ENCODE measurements around the gene USP20. TPM values are rescaled to one million over a fixed set of nuclear protein-coding genes. Genes with fewer than 3 reads are reported as not detected.

USP20 gene
- total RNA-seq, 1 experiment from 2014 or later: 16.8 TPM

DNA sequence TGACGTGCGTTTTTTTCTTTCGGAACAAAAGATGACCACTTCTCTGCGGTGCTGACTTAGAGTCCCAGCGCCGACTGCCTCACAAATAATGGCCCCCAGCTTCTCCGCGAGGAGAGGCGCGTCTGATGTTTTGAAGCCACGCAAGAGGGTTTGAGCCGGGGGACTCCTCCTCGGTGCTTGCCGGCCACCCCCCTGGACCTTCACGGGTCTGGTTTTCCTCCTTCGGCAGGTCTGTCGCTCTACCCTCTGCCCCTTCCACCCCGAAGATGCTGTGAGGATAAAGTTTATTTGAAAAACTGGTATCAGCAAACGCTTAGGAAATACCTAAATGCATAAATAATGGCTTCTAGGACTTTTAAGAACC lies 584 bp downstream of the USP20 start:
- ATAC-seq: no peak
- H3K79me2 ChIP-seq (ENCODE audit: insufficient read depth, low read length): peaks cover 19% of the 10 kb centered on the region
- no peaks in the 10 kb centered on the region for H3K9me3 ChIP-seq (ENCODE audit: control insufficient read depth in 1 of 2, insufficient read depth in 1 of 2, low read depth in 1 of 2, low read length in 2 of 2)
- peak overlapping the region; percentile 94 for H3K4me2 ChIP-seq (ENCODE audit: low read length)
- peak overlapping the region; percentile 54; the same call in 1 of the 2 replicates for H3K27ac ChIP-seq (ENCODE audit: low read depth, low read length)
- H3K4me3 ChIP-seq (replicated peaks in 1 of 2; ENCODE audit: low read depth in 1 of 2, low read length in 2 of 2): peak overlapping the region; percentile 60 to 100
- ChIA-PET CTCF (no interaction called here), RAD21 (ENCODE audit: low non-redundant PET in 1 of 2, low total read pairs in 2 of 2, uncharacterized antibody in 2 of 2, unreplicated experiment in 2 of 2) (no interaction called here), POLR2A (no interaction called here)
- no peaks in the 10 kb centered on the region for H4K20me1 ChIP-seq (ENCODE audit: insufficient read depth)
- no peaks in the 10 kb centered on the region for H3K27me3 ChIP-seq (ENCODE audit: insufficient read depth, low read length)
- H3K9ac ChIP-seq (ENCODE audit: low read length): peak overlapping the region; percentile 90
- peaks cover 7 to 11% of the 10 kb centered on the region in 2 experiments for H3K36me3 ChIP-seq (ENCODE audit: control insufficient read depth in 1 of 2, insufficient read depth in 2 of 2, low read length in 2 of 2)
- no peak for DNase-seq (ENCODE audit: low read depth, low spot score)
- TF ChIP-seq SP1 (IDR thresholded peaks at IDR 0.05; ENCODE audit: low read depth): no peak
- no peak for TF ChIP-seq CBX3 (IDR thresholded peaks at IDR 0.05; ENCODE audit: low read depth)
- no peak for TF ChIP-seq POLR2AphosphoS5 (IDR thresholded peaks at IDR 0.05; ENCODE audit: low read depth, low read length)
- no peak for TF ChIP-seq YY1 (IDR thresholded peaks at IDR 0.05; ENCODE audit: extremely low read depth, insufficient replicate concordance, low read depth, low read length)
- TF ChIP-seq, protein P1, sequence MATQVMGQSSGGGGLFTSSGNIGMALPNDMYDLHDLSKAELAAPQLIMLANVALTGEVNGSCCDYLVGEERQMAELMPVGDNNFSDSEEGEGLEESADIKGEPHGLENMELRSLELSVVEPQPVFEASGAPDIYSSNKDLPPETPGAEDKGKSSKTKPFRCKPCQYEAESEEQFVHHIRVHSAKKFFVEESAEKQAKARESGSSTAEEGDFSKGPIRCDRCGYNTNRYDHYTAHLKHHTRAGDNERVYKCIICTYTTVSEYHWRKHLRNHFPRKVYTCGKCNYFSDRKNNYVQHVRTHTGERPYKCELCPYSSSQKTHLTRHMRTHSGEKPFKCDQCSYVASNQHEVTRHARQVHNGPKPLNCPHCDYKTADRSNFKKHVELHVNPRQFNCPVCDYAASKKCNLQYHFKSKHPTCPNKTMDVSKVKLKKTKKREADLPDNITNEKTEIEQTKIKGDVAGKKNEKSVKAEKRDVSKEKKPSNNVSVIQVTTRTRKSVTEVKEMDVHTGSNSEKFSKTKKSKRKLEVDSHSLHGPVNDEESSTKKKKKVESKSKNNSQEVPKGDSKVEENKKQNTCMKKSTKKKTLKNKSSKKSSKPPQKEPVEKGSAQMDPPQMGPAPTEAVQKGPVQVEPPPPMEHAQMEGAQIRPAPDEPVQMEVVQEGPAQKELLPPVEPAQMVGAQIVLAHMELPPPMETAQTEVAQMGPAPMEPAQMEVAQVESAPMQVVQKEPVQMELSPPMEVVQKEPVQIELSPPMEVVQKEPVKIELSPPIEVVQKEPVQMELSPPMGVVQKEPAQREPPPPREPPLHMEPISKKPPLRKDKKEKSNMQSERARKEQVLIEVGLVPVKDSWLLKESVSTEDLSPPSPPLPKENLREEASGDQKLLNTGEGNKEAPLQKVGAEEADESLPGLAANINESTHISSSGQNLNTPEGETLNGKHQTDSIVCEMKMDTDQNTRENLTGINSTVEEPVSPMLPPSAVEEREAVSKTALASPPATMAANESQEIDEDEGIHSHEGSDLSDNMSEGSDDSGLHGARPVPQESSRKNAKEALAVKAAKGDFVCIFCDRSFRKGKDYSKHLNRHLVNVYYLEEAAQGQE (IDR thresholded peaks at IDR 0.05; ENCODE audit: low read depth): no peak
- TF ChIP-seq, protein P2, sequence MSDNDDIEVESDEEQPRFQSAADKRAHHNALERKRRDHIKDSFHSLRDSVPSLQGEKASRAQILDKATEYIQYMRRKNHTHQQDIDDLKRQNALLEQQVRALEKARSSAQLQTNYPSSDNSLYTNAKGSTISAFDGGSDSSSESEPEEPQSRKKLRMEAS (IDR thresholded peaks at IDR 0.05): no peak
- TF ChIP-seq SRF (IDR thresholded peaks at IDR 0.05; ENCODE audit: low read depth): no peak
- no peak for TF ChIP-seq ELF1 (IDR thresholded peaks at IDR 0.05; ENCODE audit: borderline replicate concordance, low read depth)
- no peak for TF ChIP-seq EZH2 (IDR thresholded peaks at IDR 0.05)
- TF ChIP-seq, protein P3, sequence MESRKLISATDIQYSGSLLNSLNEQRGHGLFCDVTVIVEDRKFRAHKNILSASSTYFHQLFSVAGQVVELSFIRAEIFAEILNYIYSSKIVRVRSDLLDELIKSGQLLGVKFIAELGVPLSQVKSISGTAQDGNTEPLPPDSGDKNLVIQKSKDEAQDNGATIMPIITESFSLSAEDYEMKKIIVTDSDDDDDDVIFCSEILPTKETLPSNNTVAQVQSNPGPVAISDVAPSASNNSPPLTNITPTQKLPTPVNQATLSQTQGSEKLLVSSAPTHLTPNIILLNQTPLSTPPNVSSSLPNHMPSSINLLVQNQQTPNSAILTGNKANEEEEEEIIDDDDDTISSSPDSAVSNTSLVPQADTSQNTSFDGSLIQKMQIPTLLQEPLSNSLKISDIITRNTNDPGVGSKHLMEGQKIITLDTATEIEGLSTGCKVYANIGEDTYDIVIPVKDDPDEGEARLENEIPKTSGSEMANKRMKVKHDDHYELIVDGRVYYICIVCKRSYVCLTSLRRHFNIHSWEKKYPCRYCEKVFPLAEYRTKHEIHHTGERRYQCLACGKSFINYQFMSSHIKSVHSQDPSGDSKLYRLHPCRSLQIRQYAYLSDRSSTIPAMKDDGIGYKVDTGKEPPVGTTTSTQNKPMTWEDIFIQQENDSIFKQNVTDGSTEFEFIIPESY (IDR thresholded peaks at IDR 0.05; ENCODE audit: extremely low read depth, insufficient replicate concordance, low read length): no peak
- no peak for TF ChIP-seq ZNF274 (IDR thresholded peaks at IDR 0.05; ENCODE audit: low read depth, low read length)
- no peak for TF ChIP-seq TCF7L2 (IDR thresholded peaks at IDR 0.05; ENCODE audit: borderline replicate concordance, extremely low read depth, insufficient read depth, insufficient read length)
- TF ChIP-seq SIN3A (IDR thresholded peaks at IDR 0.05; ENCODE audit: low read depth): no peak
- TF ChIP-seq EGR1 (IDR thresholded peaks at IDR 0.05; ENCODE audit: low read depth): no peak
- TF ChIP-seq CTCF (IDR thresholded peaks at IDR 0.05 in 2 of 3, conservative IDR thresholded peaks at IDR 0.05 in 1 of 3; ENCODE audit: borderline replicate concordance in 1 of 3, insufficient read depth in 1 of 3, low read depth in 2 of 3, low read length in 2 of 3): no peak
- TF ChIP-seq ZFX (IDR thresholded peaks at IDR 0.05): no peak
- TF ChIP-seq CEBPB (IDR thresholded peaks at IDR 0.05; ENCODE audit: low read depth): no peak
- intact Hi-C loops (cut with micrococcal nuclease): no loop called here
- peaks cover 4 to 18% of the 10 kb centered on the region in 2 experiments; a peak in 3 of 4 replicates for H3K4me1 ChIP-seq (ENCODE audit: control insufficient read depth in 1 of 2, insufficient read depth in 2 of 2, low read length in 2 of 2)
- H3K9me2 ChIP-seq (ENCODE audit: insufficient read depth): no peaks in the 10 kb centered on the region
- BruUV-seq (replicated peaks): TSS peak; percentile 67
- no peak overlapping the region for H2AFZ ChIP-seq (ENCODE audit: low read depth, low read length, poor library complexity, severe bottlenecking)

All from HCT116 (cell line).